SU-DHL-6 (cell line): Measurements from ENCODE around the gene PRSS35.

Experiments
- H2AFZ ChIP-seq: fragments of 200-600 bp; sonication (generic); 2 replicates; pipeline ENCODE4 v1.6.1; 2014; ENCODE audit warnings: low read depth, mild to moderate bottlenecking, moderate library complexity, mixed read lengths, antibody characterized with exemption, low read length; ENCODE audit not compliant: severe bottlenecking
- H3F3A ChIP-seq: fragments of 200-600 bp; shearing (Covaris generic); 2 replicates; pipeline ENCODE4 v1.6.0; 2016; ENCODE audit warnings: antibody characterized with exemption, mild to moderate bottlenecking; ENCODE audit not compliant: insufficient read depth
- H3K27ac ChIP-seq: fragments of 200-600 bp; sonication (generic); 2 replicates; pipeline ENCODE4 v1.5.1; 2016; ENCODE audit warnings: low read depth, mild to moderate bottlenecking, low read length, moderate library complexity, mixed read lengths
- H3K27me3 ChIP-seq: fragments of 200-600 bp; sonication (generic), shearing (Covaris generic); 2 replicates; pipeline ENCODE4 v1.6.0; 2014; ENCODE audit warnings: mild to moderate bottlenecking, low read length
- H3K36me3 ChIP-seq: fragments of 200-600 bp; sonication (generic); 2 replicates; pipeline ENCODE4 v1.6.1; 2014; ENCODE audit warnings: mild to moderate bottlenecking, low read length, mixed read lengths
- H3K4me2 ChIP-seq: fragments of 300-600, 200-600 bp; shearing (Covaris generic), sonication (generic); 2 replicates; pipeline ENCODE4 v1.6.0; 2014; ENCODE audit warnings: low read length, low read depth, mild to moderate bottlenecking; ENCODE audit not compliant: poor library complexity, severe bottlenecking
- H3K4me3 ChIP-seq: fragments of 200-600 bp; sonication (generic); 2 replicates; pipeline ENCODE4 v1.5.1; 2014; ENCODE audit warnings: antibody characterized with exemption, low read length, mild to moderate bottlenecking, mixed read lengths; ENCODE audit not compliant: insufficient read depth, poor library complexity, severe bottlenecking
- H3K79me2 ChIP-seq: fragments of 200-600 bp; sonication (generic); 2 replicates; pipeline ENCODE4 v1.6.1; 2014; ENCODE audit warnings: mild to moderate bottlenecking, low read length, moderate library complexity; ENCODE audit not compliant: insufficient read depth
- H3K9ac ChIP-seq: fragments of 200-600 bp; sonication (generic); 2 replicates; pipeline ENCODE4 v1.7.0; 2014; ENCODE audit warnings: mild to moderate bottlenecking, low read length
- H3K9me2 ChIP-seq: fragments of 200-600 bp; sonication (generic); replicated peaks from 2 replicates; pipeline ENCODE4 v1.6.1; 2014; ENCODE audit warnings: low read length; ENCODE audit not compliant: insufficient read depth
- H3K9me3 ChIP-seq: fragments of 200-600 bp; sonication (generic); 2 replicates; pipeline ENCODE4 v1.6.1; 2014; ENCODE audit warnings: low read length, mixed read lengths; ENCODE audit not compliant: insufficient read depth
- H4K20me1 ChIP-seq: fragments of 200-600 bp; sonication (generic); 2 replicates; pipeline ENCODE4 v1.6.1; 2014; ENCODE audit warnings: low read depth, mild to moderate bottlenecking, antibody characterized with exemption, low read length, moderate library complexity, mixed read lengths
- CTCF ChIP-seq: fragments of 200-600 bp; sonication (generic); IDR thresholded peaks from one replicate; pipeline ENCODE4 v1.5.1; 2017; ENCODE audit warnings: antibody characterized with exemption, mild to moderate bottlenecking, low read length, moderate library complexity; ENCODE audit not compliant: insufficient read depth, poor library complexity, severe bottlenecking
- EZH2phosphoT487 ChIP-seq: fragments of 200-600 bp; sonication (generic), shearing (Covaris generic); conservative IDR thresholded peaks from 2 replicates; pipeline ENCODE4 v1.6.1; 2018; ENCODE audit warnings: mild to moderate bottlenecking, antibody characterized with exemption, low read length, moderate library complexity, mixed read lengths

Gene PRSS35

GRCh38 chr6:83470587-83470986 lies 41.7 kb upstream of the PRSS35 start:
- H3K27me3 ChIP-seq = no peaks in the 10 kb centered on the region
- no peak overlapping the region for H3K9ac ChIP-seq
- H3K4me3 ChIP-seq = no peak overlapping the region
- no peaks in the 10 kb centered on the region for H3K79me2 ChIP-seq
- TF ChIP-seq EZH2phosphoT487 = no peak
- TF ChIP-seq CTCF = no peak
- H3K36me3 ChIP-seq = no peaks in the 10 kb centered on the region
- H3K27ac ChIP-seq = no peak overlapping the region
- H3F3A ChIP-seq = no peaks in the 10 kb centered on the region
- H3K9me2 ChIP-seq = no peaks in the 10 kb centered on the region
- H2AFZ ChIP-seq = no peak overlapping the region
- no peak overlapping the region for H3K4me2 ChIP-seq
- H4K20me1 ChIP-seq = no peaks in the 10 kb centered on the region
- no peaks in the 10 kb centered on the region for H3K9me3 ChIP-seq

- no peaks in the 10 kb centered on the region for H3K79me2 ChIP-seq
- no peaks in the 10 kb centered on the region for H3K9me2 ChIP-seq
- no peak overlapping the region for H3K9ac ChIP-seq
- TF ChIP-seq EZH2phosphoT487 (no peak), CTCF (no peak)
- H2AFZ ChIP-seq = no peak overlapping the region
- no peaks in the 10 kb centered on the region for H3K9me3 ChIP-seq
- no peak overlapping the region for H3K4me3 ChIP-seq
- no peaks in the 10 kb centered on the region for H3K27me3 ChIP-seq
- no peaks in the 10 kb centered on the region for H4K20me1 ChIP-seq
- no peak overlapping the region for H3K4me2 ChIP-seq
- H3F3A ChIP-seq = no peaks in the 10 kb centered on the region
- no peak overlapping the region for H3K27ac ChIP-seq
- no peaks in the 10 kb centered on the region for H3K36me3 ChIP-seq
These were observed 39.6 kb upstream of the PRSS35 start for GRCh38 chr6:83472767-83473166.

GRCh38 chr6:83474309-83474708 lies 38.0 kb upstream of the PRSS35 start:
- no peak for TF ChIP-seq CTCF
- no peak for TF ChIP-seq EZH2phosphoT487
- H3K79me2 ChIP-seq = no peaks in the 10 kb centered on the region
- H3K9ac ChIP-seq = no peak overlapping the region
- H3K9me3 ChIP-seq = no peaks in the 10 kb centered on the region
- H4K20me1 ChIP-seq = no peaks in the 10 kb centered on the region
- no peaks in the 10 kb centered on the region for H3K9me2 ChIP-seq
- H3F3A ChIP-seq = no peaks in the 10 kb centered on the region
- H2AFZ ChIP-seq = no peak overlapping the region
- H3K4me2 ChIP-seq = no peak overlapping the region
- H3K4me3 ChIP-seq = no peak overlapping the region
- H3K27me3 ChIP-seq = no peaks in the 10 kb centered on the region
- H3K36me3 ChIP-seq = no peaks in the 10 kb centered on the region
- no peak overlapping the region for H3K27ac ChIP-seq

GRCh38 chr6:83476971-83477370 lies 35.4 kb upstream of the PRSS35 start:
- Histone ChIP-seq H3K4me2 (no peak overlapping the region), H3K4me3 (no peak overlapping the region), H3F3A (no peaks in the 10 kb centered on the region), H3K27me3 (no peaks in the 10 kb centered on the region), H3K9me2 (no peaks in the 10 kb centered on the region), H3K36me3 (no peaks in the 10 kb centered on the region), H3K9ac (no peak overlapping the region), H3K79me2 (no peaks in the 10 kb centered on the region), H3K27ac (no peak overlapping the region), H4K20me1 (no peaks in the 10 kb centered on the region), H3K9me3 (no peaks in the 10 kb centered on the region), H2AFZ (no peak overlapping the region)
- TF ChIP-seq CTCF (no peak), EZH2phosphoT487 (no peak)
